ENCODE measurements around the gene CACNA1F.

Gene CACNA1F

GRCh38 chrX:49233176-49233575 lies at the start of gene CACNA1F:
TSS of gene CACNA1F (minus strand) at chrX:49233340. CDS start at chrX:49233309, 31 bp downstream.
- DNase-seq = no peak

GRCh38 chrX:49282647-49283011 lies 49.5 kb upstream of the CACNA1F start:
- DNase-seq = no peak

- DNase-seq = no peak
Measured at GRCh38 chrX:49278081-49278480, 44.9 kb upstream of the CACNA1F start.

- DNase-seq = no peak
Measured at GRCh38 chrX:49277535-49277830, 44.3 kb upstream of the CACNA1F start.

- no peak for DNase-seq
Measured at GRCh38 chrX:49276671-49277534, 43.8 kb upstream of the CACNA1F start.

- DNase-seq = no peak
Measured at GRCh38 chrX:49276207-49276606, 43.1 kb upstream of the CACNA1F start.

GRCh38 chrX:49273181-49273727 lies 40.1 kb upstream of the CACNA1F start:
- no peak for DNase-seq

GRCh38 chrX:49272421-49272820 lies 39.3 kb upstream of the CACNA1F start:
- DNase-seq = no peak

- DNase-seq = no peak
Measured at GRCh38 chrX:49271341-49271740, 38.2 kb upstream of the CACNA1F start.

GRCh38 chrX:49270249-49270921 lies 37.2 kb upstream of the CACNA1F start:
- no peak for DNase-seq

GRCh38 chrX:49269767-49270248 lies 36.7 kb upstream of the CACNA1F start, which contains the start of gene PPP1R3F:
TSS of gene PPP1R3F (plus strand) at chrX:49269793. CDS start at chrX:49269870, 77 bp downstream.
- no peak for DNase-seq

- peak; percentile 98 for DNase-seq
Measured at GRCh38 chrX:49269010-49269766, 36.0 kb upstream of the CACNA1F start.

GRCh38 chrX:49268702-49269009 lies 35.5 kb upstream of the CACNA1F start:
- no peak for DNase-seq

- DNase-seq = no peak
Measured at GRCh38 chrX:49266523-49267445, 33.6 kb upstream of the CACNA1F start.

GRCh38 chrX:49264460-49264859 lies 31.3 kb upstream of the CACNA1F start, which contains the start of gene FOXP3:
TSS of gene FOXP3 (minus strand) at chrX:49264710. CDS start at chrX:49258505, 6,205 bp downstream.
- DNase-seq = no peak

- DNase-seq = no peak
Measured at GRCh38 chrX:49263631-49264030, 30.5 kb upstream of the CACNA1F start.

GRCh38 chrX:49262603-49263002 lies 29.5 kb upstream of the CACNA1F start:
- no peak for DNase-seq

GRCh38 chrX:49260221-49260985 lies 27.3 kb upstream of the CACNA1F start:
- DNase-seq = no peak

- no peak for DNase-seq
Measured at GRCh38 chrX:49258749-49259124, 25.6 kb upstream of the CACNA1F start.

GRCh38 chrX:49257846-49258748 lies 25.0 kb upstream of the CACNA1F start:
- DNase-seq = no peak

Data from T1000 (cell line).